ENCODE results near the gene AHNAK2. TPM values are rescaled to one million over a fixed set of nuclear protein-coding genes. Genes with fewer than 3 reads are reported as not detected.

Gene AHNAK2
- total and polyA plus RNA-seq, 8 donors, result 0.75 to 2.4 (median 1.4) TPM

- ATAC-seq (peak; percentile 92 to 94 (median 94)), FAIRE-seq (no peak), DNase-seq (peak; percentile 77 to 99 (median 91))
- WGBS, 2 donors, result 17% methylated on average over 59 to 99 of the region's 100 CpGs
- TF ChIP-seq CTCF (IDR thresholded peaks at IDR 0.05), result peak; percentile 61 to 70 (median 66)
- H3K9me3 ChIP-seq, result no peaks in the 10 kb centered on the region
- intact Hi-C loops (cut with DNase I), result no loop called here
- no peaks in the 10 kb centered on the region for H3K27me3 ChIP-seq
- H3K4me3 ChIP-seq, result peak overlapping the region; percentile 44 to 69 (median 52)
- H3K4me1 ChIP-seq, result no peaks in the 10 kb centered on the region
- no peaks in the 10 kb centered on the region for H3K36me3 ChIP-seq
- no peak overlapping the region for H3K27ac ChIP-seq
Observed at GRCh38 chr14:104932676-104933631, 45.2 kb downstream of the AHNAK2 start.

GRCh38 chr14:104931771-104932675 lies 46.2 kb downstream of the AHNAK2 start:
- Histone ChIP-seq H3K9me3 (no peaks in the 10 kb centered on the region), H3K4me3 (peak overlapping the region in 1 of 4 donors; percentile 59), H3K27ac (no peak overlapping the region), H3K36me3 (no peaks in the 10 kb centered on the region), H3K27me3 (no peaks in the 10 kb centered on the region), H3K4me1 (no peaks in the 10 kb centered on the region)
- 66 to 70% methylated on average over 64 of the region's 64 CpGs for WGBS, 2 donors
- no peak for ATAC-seq
- FAIRE-seq, result no peak
- no peak for TF ChIP-seq CTCF (IDR thresholded peaks at IDR 0.05)
- DNase-seq, result peak in 3 of 6 donors; percentile 7 to 78 (median 58)
- intact Hi-C loops (cut with DNase I), result no loop called here

- H3K27me3 ChIP-seq, result no peaks in the 10 kb centered on the region
- no peaks in the 10 kb centered on the region for H3K36me3 ChIP-seq
- DNase-seq (peak in 1 of 6 donors; percentile 17), FAIRE-seq (no peak), ATAC-seq (no peak)
- H3K27ac ChIP-seq, result no peak overlapping the region
- WGBS, 2 donors, result 78 to 81% methylated on average over 9 of the region's 9 CpGs
- no peak overlapping the region for H3K4me3 ChIP-seq
- intact Hi-C loops (cut with DNase I), result no loop called here
- H3K9me3 ChIP-seq, result no peaks in the 10 kb centered on the region
- TF ChIP-seq CTCF (IDR thresholded peaks at IDR 0.05), result no peak
- no peaks in the 10 kb centered on the region for H3K4me1 ChIP-seq
Observed at GRCh38 chr14:104931304-104931770, 46.8 kb downstream of the AHNAK2 start.

GRCh38 chr14:104930526-104931303 lies 47.5 kb downstream of the AHNAK2 start:
- WGBS, 2 donors, result 73 to 85% methylated on average over 9 to 10 of the region's 10 CpGs
- H3K4me1 ChIP-seq, result no peaks in the 10 kb centered on the region

More at GRCh38 chr14:104930526-104931303, 47.5 kb downstream of the AHNAK2 start:
- no peak for TF ChIP-seq CTCF (IDR thresholded peaks at IDR 0.05)
- Histone ChIP-seq H3K36me3 (no peaks in the 10 kb centered on the region), H3K27me3 (no peaks in the 10 kb centered on the region), H3K27ac (no peak overlapping the region), H3K4me3 (no peak overlapping the region), H3K9me3 (no peaks in the 10 kb centered on the region)
- ATAC-seq (no peak), FAIRE-seq (no peak), DNase-seq (peak in 4 of 6 donors; percentile 14 to 76 (median 42))
- intact Hi-C loops (cut with DNase I), result no loop called here

Data from pancreas (tissue), 10 donors.